Neural cell (in vitro differentiated cells): ENCODE data around the gene PHACTR2. TPM values are rescaled to one million over a fixed set of nuclear protein-coding genes. Genes with fewer than 3 reads are reported as not detected.

ENCODE experiments used
- H2AFZ ChIP-seq: fragments of 200-600, 300-800 bp; sonication (generic), shearing (Covaris generic); 2 replicates; pipeline ENCODE4 v1.6.0; 2014; ENCODE audit warnings: low read depth, mild to moderate bottlenecking, antibody characterized with exemption, low read length, moderate library complexity
- H3F3A ChIP-seq: fragments of 200-600 bp; shearing (Covaris generic); 2 replicates; pipeline ENCODE4 v1.6.1; 2016; ENCODE audit warnings: mild to moderate bottlenecking, moderate library complexity, mixed read lengths, antibody characterized with exemption, low read length; ENCODE audit not compliant: insufficient read depth, poor library complexity, severe bottlenecking
- H3K27ac ChIP-seq: fragments of 200-600, 300-800 bp; sonication (generic), shearing (Covaris generic); 2 replicates; pipeline ENCODE4 v1.5.1; 2014; ENCODE audit warnings: mild to moderate bottlenecking, low read length, moderate library complexity
- H3K27me3 ChIP-seq: fragments of 300-800, 200-600 bp; sonication (generic), shearing (Covaris generic); 2 replicates; pipeline ENCODE4 v1.6.0; 2014; ENCODE audit warnings: mild to moderate bottlenecking, low read depth, low read length, moderate library complexity; ENCODE audit not compliant: insufficient read depth
- H3K36me3 ChIP-seq: fragments of 300-800, 200-600 bp; sonication (generic), shearing (Covaris generic); 2 replicates; pipeline ENCODE4 v1.5.1; 2014; ENCODE audit warnings: mild to moderate bottlenecking, antibody characterized with exemption, low read length, moderate library complexity; ENCODE audit not compliant: insufficient read depth
- H3K4me2 ChIP-seq: fragments of 300-800, 200-600 bp; sonication (generic), shearing (Covaris generic); 2 replicates; pipeline ENCODE4 v1.6.0; 2014; ENCODE audit warnings: mild to moderate bottlenecking, low read length
- H3K4me3 ChIP-seq: fragments of 300-800, 200-600 bp; sonication (generic), shearing (Covaris generic); 2 replicates; pipeline ENCODE4 v1.5.1; 2014; ENCODE audit warnings: mild to moderate bottlenecking, low read length, moderate library complexity
- H3K79me2 ChIP-seq: fragments of 200-600 bp; shearing (Covaris generic); replicated peaks from 2 replicates; pipeline ENCODE4 v1.6.0; 2014; ENCODE audit warnings: mild to moderate bottlenecking, low read length, moderate library complexity; ENCODE audit not compliant: insufficient read depth
- H3K9ac ChIP-seq: fragments of 300-800, 200-600 bp; sonication (generic), shearing (Covaris generic); 2 replicates; pipeline ENCODE4 v1.6.1; 2016; ENCODE audit warnings: mild to moderate bottlenecking, low read length, mixed read lengths
- H3K9me2 ChIP-seq: fragments of 200-600 bp; shearing (Covaris generic); 2 replicates; pipeline ENCODE4 v1.6.1; 2016; ENCODE audit warnings: mild to moderate bottlenecking, low read length, mixed read lengths; ENCODE audit not compliant: insufficient read depth
- H3K9me3 ChIP-seq: fragments of 200-600, 300-800 bp; sonication (generic), shearing (Covaris generic); 2 replicates; pipeline ENCODE4 v1.6.1; 2016; ENCODE audit warnings: mild to moderate bottlenecking, mixed run types, low read length, moderate library complexity, mixed read lengths
- H4K20me1 ChIP-seq: fragments of 200-600 bp; shearing (Covaris generic); 2 replicates; pipeline ENCODE4 v1.6.1; 2016; ENCODE audit warnings: mild to moderate bottlenecking, mixed run types; ENCODE audit not compliant: insufficient read depth
- CTCF ChIP-seq: fragments of 450-650 bp; IDR thresholded peaks from 2 replicates; pipeline ENCODE4 v1.5.1; 2014; ENCODE audit warnings: antibody characterized with exemption, mild to moderate bottlenecking, moderate library complexity; ENCODE audit not compliant: poor library complexity, severe bottlenecking
- EP300 ChIP-seq: fragments of 450-650 bp; conservative IDR thresholded peaks from 2 replicates; pipeline ENCODE4 v1.6.1; 2014; ENCODE audit warnings: antibody characterized with exemption, mild to moderate bottlenecking, moderate library complexity; ENCODE audit not compliant: poor library complexity, severe bottlenecking
- EZH2 ChIP-seq: fragments of 200-600, 300-800 bp; shearing (Covaris generic), sonication (generic); IDR thresholded peaks from 2 replicates; pipeline ENCODE4 v1.6.1; 2014; ENCODE audit warnings: antibody characterized with exemption, low read length, borderline replicate concordance, mild to moderate bottlenecking; ENCODE audit not compliant: insufficient read depth, poor library complexity, severe bottlenecking
- MXI1 ChIP-seq: fragments of 450-650 bp; conservative IDR thresholded peaks from 2 replicates; pipeline ENCODE4 v1.6.1; 2014; ENCODE audit warnings: antibody characterized with exemption, mild to moderate bottlenecking; ENCODE audit not compliant: poor library complexity, severe bottlenecking
- POLR2AphosphoS5 ChIP-seq: IDR thresholded peaks from 2 replicates; pipeline ENCODE4 v1.6.1; 2012
- RAD21 ChIP-seq: fragments of 450-650 bp; conservative IDR thresholded peaks from 2 replicates; pipeline ENCODE4 v1.6.1; 2014; ENCODE audit warnings: antibody characterized with exemption, mild to moderate bottlenecking, moderate library complexity
- REST ChIP-seq: IDR thresholded peaks from 2 replicates; pipeline ENCODE4 v1.6.1; 2012; ENCODE audit warnings: borderline replicate concordance
- SMC3 ChIP-seq: fragments of 450-650 bp; conservative IDR thresholded peaks from 2 replicates; pipeline ENCODE4 v1.6.1; 2014; ENCODE audit warnings: antibody characterized with exemption, mild to moderate bottlenecking, moderate library complexity; ENCODE audit not compliant: poor library complexity
- TAF1 ChIP-seq: IDR thresholded peaks from 2 replicates; pipeline ENCODE4 v1.6.1; 2012; ENCODE audit warnings: low read depth
- polyA plus RNA-seq: library from polyadenylated mRNA; depleted of rRNA; stranded (reverse); fragments of >200 nt; gene quantifications from 2 replicates; pipeline ENCODE4 v1.2.3, GENCODE V29; 2014

The PHACTR2 gene
- polyA plus RNA-seq, 1 donor from 2014 or later: 2.8 TPM

DNA sequence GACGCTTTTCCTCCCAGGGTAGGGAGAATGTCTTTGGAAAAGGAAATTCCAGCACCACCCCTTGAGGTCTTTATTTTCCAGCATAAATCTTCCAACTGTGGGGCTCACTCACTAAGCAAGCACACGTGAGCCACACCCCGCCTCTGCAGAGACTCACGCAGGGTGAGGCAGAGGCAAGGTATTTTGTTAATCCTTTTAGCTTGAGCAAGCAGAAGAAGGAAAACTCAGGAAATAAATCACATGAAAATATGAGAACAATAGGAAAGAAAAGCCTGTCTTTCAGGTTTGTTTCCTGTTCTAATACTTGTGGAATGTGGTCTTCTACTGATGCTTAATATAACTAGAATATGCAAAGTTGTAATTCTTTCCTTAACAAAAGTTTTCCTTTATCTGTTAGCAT is 4.1 kb upstream of the PHACTR2 start:
- Histone ChIP-seq H4K20me1 (no peaks in the 10 kb centered on the region), H3K4me3 (no peak overlapping the region), H3K36me3 (no peaks in the 10 kb centered on the region), H2AFZ (no peak overlapping the region), H3K9me2 (no peaks in the 10 kb centered on the region), H3F3A (no peaks in the 10 kb centered on the region), H3K79me2 (no peaks in the 10 kb centered on the region), H3K9ac (no peak overlapping the region), H3K9me3 (no peaks in the 10 kb centered on the region), H3K27me3 (peaks cover 3% of the 10 kb centered on the region), H3K4me2 (no peak overlapping the region), H3K27ac (no peak overlapping the region)
- TF ChIP-seq SMC3: no peak
- TF ChIP-seq POLR2AphosphoS5: no peak
- TF ChIP-seq MXI1: no peak
- TF ChIP-seq TAF1: no peak
- TF ChIP-seq RAD21: no peak
- TF ChIP-seq REST: no peak
- no peak for TF ChIP-seq EZH2
- no peak for TF ChIP-seq CTCF
- no peak for TF ChIP-seq EP300

DNA sequence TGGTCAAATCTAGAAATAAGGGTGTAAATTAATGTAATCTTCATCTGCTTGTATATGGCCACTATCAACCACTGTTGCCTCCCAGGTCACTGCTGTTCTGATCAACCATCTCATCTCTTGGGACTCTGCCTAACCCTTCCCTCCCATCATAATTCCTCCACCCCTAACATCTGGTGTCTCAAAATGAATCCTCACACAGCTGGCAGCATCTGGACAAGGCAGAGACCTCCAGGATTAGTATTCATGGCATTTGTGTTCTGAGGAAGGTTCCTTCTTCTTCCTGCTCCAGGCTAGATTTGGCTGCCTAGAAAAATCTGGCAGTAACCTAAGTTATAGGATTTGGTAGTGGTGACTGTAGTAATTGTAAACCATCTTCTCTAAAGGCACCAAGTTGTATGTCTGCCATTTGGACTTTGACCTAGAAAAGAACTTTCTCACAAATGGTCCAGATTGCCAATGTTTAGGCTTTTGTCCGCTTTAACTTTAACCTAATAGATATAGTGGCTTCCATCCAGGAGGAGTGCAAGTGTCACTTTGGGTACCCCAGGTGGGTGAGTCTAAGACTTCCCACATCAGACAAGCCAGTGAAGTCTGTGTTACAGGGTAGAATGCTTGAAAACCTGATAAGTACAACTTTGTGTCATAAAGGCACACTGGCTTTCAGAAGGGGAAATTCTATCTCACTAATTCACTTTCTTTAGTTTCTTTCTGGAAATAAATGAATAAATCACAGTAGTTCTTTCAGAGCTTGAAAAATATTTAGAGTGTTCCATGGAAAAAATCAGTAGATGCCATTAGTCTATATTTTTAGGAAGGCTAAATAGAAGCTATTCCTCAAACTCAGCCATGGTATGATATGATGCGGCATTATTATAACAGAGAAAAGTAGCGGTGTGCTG is 3.0 kb upstream of the PHACTR2 start:
- Histone ChIP-seq H3K9ac (no peak overlapping the region), H4K20me1 (no peaks in the 10 kb centered on the region), H3K9me3 (no peaks in the 10 kb centered on the region), H2AFZ (no peak overlapping the region), H3K79me2 (peaks cover under 1% of the 10 kb centered on the region), H3F3A (peaks cover under 1% of the 10 kb centered on the region), H3K9me2 (no peaks in the 10 kb centered on the region), H3K27me3 (peaks cover 4% of the 10 kb centered on the region), H3K4me3 (no peak overlapping the region), H3K4me2 (no peak overlapping the region), H3K36me3 (no peaks in the 10 kb centered on the region), H3K27ac (no peak overlapping the region)
- TF ChIP-seq RAD21 (no peak), EP300 (no peak), SMC3 (no peak), EZH2 (no peak), TAF1 (no peak), MXI1 (no peak), REST (no peak), CTCF (no peak), POLR2AphosphoS5 (no peak)
